Body of pancreas (tissue), 4 donors: ENCODE results near the gene ZDHHC18.

Source experiments
- CTCF ChIP-seq, 7 experiments: fragments of 450-650 bp in 4 of 7; fragments of 200-600 bp in 3 of 7; sonication (generic) in 3 of 7; IDR thresholded peaks; one replicate each; pipeline ENCODE4 v1.5.1; 2016 to 2019; ENCODE audit warnings: antibody characterized with exemption in 7 of 7
- POLR2A ChIP-seq, 3 donors: fragments of 450-650 bp; IDR thresholded peaks; one replicate each; pipeline ENCODE4 v1.6.1; 2016; ENCODE audit warnings: antibody characterized with exemption in 3 of 3, mild to moderate bottlenecking in 2 of 3

- no peak for TF ChIP-seq CTCF (IDR thresholded peaks at IDR 0.05)
- TF ChIP-seq POLR2A (IDR thresholded peaks at IDR 0.05), result no peak
Observed at GRCh38 chr1:26877326-26877725, 50.8 kb downstream of the ZDHHC18 start.
